Loucy (cell line): ENCODE results near the gene GTSE1.

Experiments used
- H2AFZ ChIP-seq: fragments of 200-600 bp; sonication (generic); 2 replicates; pipeline ENCODE4 v1.6.0; 2016; ENCODE audit warnings: antibody characterized with exemption, mild to moderate bottlenecking, low read length, moderate library complexity
- H3F3A ChIP-seq: fragments of 200-600 bp; 2 replicates; pipeline ENCODE4 v1.6.0; 2016; ENCODE audit warnings: antibody characterized with exemption, low read depth, mild to moderate bottlenecking
- H3K27me3 ChIP-seq: fragments of 200-600 bp; sonication (generic); 2 replicates; pipeline ENCODE4 v1.6.1; 2014; ENCODE audit warnings: low read length, mild to moderate bottlenecking; ENCODE audit not compliant: insufficient read depth, poor library complexity, severe bottlenecking
- H3K36me3 ChIP-seq: fragments of 200-600 bp; sonication (generic); 2 replicates; pipeline ENCODE4 v1.6.1; 2016; ENCODE audit warnings: low read length; ENCODE audit not compliant: insufficient read depth
- H3K4me1 ChIP-seq: fragments of 200-600 bp; sonication (generic); 2 replicates; pipeline ENCODE4 v1.5.1; 2014; ENCODE audit warnings: low read length, mild to moderate bottlenecking; ENCODE audit not compliant: insufficient read depth, poor library complexity, severe bottlenecking
- H3K4me2 ChIP-seq: fragments of 200-600 bp; sonication (generic); 2 replicates; pipeline ENCODE4 v1.6.0; 2014; ENCODE audit warnings: antibody characterized with exemption, low read length, low read depth, mild to moderate bottlenecking; ENCODE audit not compliant: poor library complexity, severe bottlenecking
- H3K4me3 ChIP-seq: fragments of 200-600 bp; sonication (generic); 2 replicates; pipeline ENCODE4 v1.5.1; 2014; ENCODE audit warnings: low read length, mild to moderate bottlenecking, mixed read lengths; ENCODE audit not compliant: poor library complexity, severe bottlenecking
- H3K79me2 ChIP-seq: fragments of 200-600 bp; sonication (generic); 2 replicates; pipeline ENCODE4 v1.6.1; 2014; ENCODE audit warnings: low read length; ENCODE audit not compliant: insufficient read depth
- H3K9ac ChIP-seq: fragments of 200-600 bp; sonication (generic); 2 replicates; pipeline ENCODE4 v1.6.0; 2014; ENCODE audit warnings: mild to moderate bottlenecking, low read depth, low read length, moderate library complexity; ENCODE audit not compliant: poor library complexity, severe bottlenecking
- H3K9me2 ChIP-seq: fragments of 200-600 bp; sonication (generic); replicated peaks from 2 replicates; pipeline ENCODE4 v1.6.1; 2016; ENCODE audit warnings: low read depth, low read length, mixed read lengths
- H3K9me3 ChIP-seq: fragments of 200-600 bp; sonication (generic); 2 replicates; pipeline ENCODE4 v1.6.1; 2014; ENCODE audit warnings: mild to moderate bottlenecking, antibody characterized with exemption, low read length, low read depth; ENCODE audit not compliant: insufficient read depth
- H4K20me1 ChIP-seq: fragments of 200-600 bp; sonication (generic); 2 replicates; pipeline ENCODE4 v1.6.0; 2014; ENCODE audit warnings: antibody characterized with exemption, low read length, mild to moderate bottlenecking; ENCODE audit not compliant: insufficient read depth, poor library complexity, severe bottlenecking
- CTCF ChIP-seq: fragments of 200-600 bp; sonication (generic); conservative IDR thresholded peaks from 2 replicates; pipeline ENCODE4 v1.5.1; 2014; ENCODE audit warnings: mild to moderate bottlenecking, antibody characterized with exemption, low read length
- EZH2phosphoT487 ChIP-seq: fragments of 200-600 bp; IDR thresholded peaks from 2 replicates; pipeline ENCODE4 v1.6.1; 2018; ENCODE audit warnings: antibody characterized with exemption, mild to moderate bottlenecking, moderate library complexity, borderline replicate concordance

GTSE1 gene

GRCh38 chr22:46354176-46354992 lies 57.7 kb downstream of the GTSE1 start:
- Histone ChIP-seq H3K36me3 (peaks cover 66% of the 10 kb centered on the region; the same call in 1 of the 2 replicates), H3K9me2 (no peaks in the 10 kb centered on the region), H3K9ac (no peak overlapping the region), H4K20me1 (peaks cover 6% of the 10 kb centered on the region), H3F3A (no peaks in the 10 kb centered on the region), H3K4me3 (no peak overlapping the region), H2AFZ (no peak overlapping the region), H3K9me3 (no peaks in the 10 kb centered on the region), H3K4me1 (peaks cover 13% of the 10 kb centered on the region), H3K27me3 (no peaks in the 10 kb centered on the region), H3K79me2 (no peaks in the 10 kb centered on the region), H3K4me2 (no peak overlapping the region)
- TF ChIP-seq CTCF (no peak), EZH2phosphoT487 (no peak)

GRCh38 chr22:46354993-46355305 lies 58.3 kb downstream of the GTSE1 start:
- Histone ChIP-seq H2AFZ (no peak overlapping the region), H3K9me3 (no peaks in the 10 kb centered on the region), H3K4me1 (peaks cover 13% of the 10 kb centered on the region), H3K36me3 (peaks cover 60% of the 10 kb centered on the region; the same call in 1 of the 2 replicates), H3K27me3 (no peaks in the 10 kb centered on the region), H3F3A (no peaks in the 10 kb centered on the region), H3K9me2 (no peaks in the 10 kb centered on the region), H3K4me3 (no peak overlapping the region), H3K4me2 (no peak overlapping the region), H3K79me2 (no peaks in the 10 kb centered on the region), H4K20me1 (peaks cover 6% of the 10 kb centered on the region), H3K9ac (no peak overlapping the region)
- TF ChIP-seq CTCF (no peak), EZH2phosphoT487 (no peak)

- H3F3A ChIP-seq, result no peaks in the 10 kb centered on the region
- H3K9me3 ChIP-seq, result no peaks in the 10 kb centered on the region
- no peak overlapping the region for H3K4me3 ChIP-seq
- H3K36me3 ChIP-seq, result peaks cover 55% of the 10 kb centered on the region; the same call in 1 of the 2 replicates
- H3K9ac ChIP-seq, result no peak overlapping the region
- H3K9me2 ChIP-seq, result no peaks in the 10 kb centered on the region
- TF ChIP-seq EZH2phosphoT487 (no peak), CTCF (peak; percentile 83)
- H3K4me2 ChIP-seq, result no peak overlapping the region
- H3K27me3 ChIP-seq, result no peaks in the 10 kb centered on the region
- no peaks in the 10 kb centered on the region for H3K79me2 ChIP-seq
- H4K20me1 ChIP-seq, result peaks cover 6% of the 10 kb centered on the region
- H3K4me1 ChIP-seq, result peaks cover 13% of the 10 kb centered on the region
- no peak overlapping the region for H2AFZ ChIP-seq
Measured at GRCh38 chr22:46355369-46355995, 58.8 kb downstream of the GTSE1 start.
